ENCODE measurements around the gene IFNA7.

- TF ChIP-seq CTCF (IDR thresholded peaks at IDR 0.05) = no peak
- no peak for TF ChIP-seq ZFX (IDR thresholded peaks at IDR 0.05; ENCODE audit: borderline replicate concordance)
Observed at GRCh38 chr9:21251190-21251589, 49.2 kb upstream of the IFNA7 start.

Measured in 22Rv1 (cell line).